ENCODE data around the gene CPSF2. TPM values are rescaled to one million over a fixed set of nuclear protein-coding genes. Genes with fewer than 3 reads are reported as not detected.
"Not testable (repeated sequence)": the region's sequence is repeated elsewhere in the genome, so short reads cannot be mapped to it uniquely, and the experiment has no call there.

CPSF2 gene
- total and polyA plus RNA-seq, 2 donors (not counting 1 experiment from before 2014, with no cell fraction given): 41.8 to 46.9 TPM

DNA sequence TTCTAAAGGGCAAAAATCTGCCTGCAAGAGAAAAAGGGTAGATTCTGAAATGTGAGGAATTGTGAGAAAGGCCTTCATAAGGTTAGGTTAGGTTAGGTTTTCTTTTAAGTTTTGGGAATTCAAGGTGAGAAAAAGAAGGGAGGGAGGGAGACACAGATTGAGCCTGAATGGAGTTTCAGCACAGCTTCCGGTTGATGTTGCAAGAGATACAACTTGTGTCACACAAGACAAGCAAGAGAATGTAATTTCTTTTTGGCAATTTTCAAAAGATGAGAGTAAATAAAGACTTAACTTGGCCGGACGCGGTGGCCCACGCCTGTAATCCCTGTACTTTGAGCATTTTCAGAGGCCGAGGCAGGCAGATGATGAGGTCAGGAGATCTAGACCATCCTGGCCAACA is 63.8 kb downstream of the CPSF2 start:
- H3K4me2 ChIP-seq (ENCODE audit: extremely low read depth, insufficient read depth, low read length): no peak overlapping the region
- DNase-seq (ENCODE audit: low read depth in 2 of 2): no peak
- H3K27ac ChIP-seq (ENCODE audit: insufficient read depth, low read length): no peak overlapping the region
- no peaks in the 10 kb centered on the region for H3K4me1 ChIP-seq (ENCODE audit: control insufficient read depth, extremely low read depth, insufficient read depth, low read length)
- no peaks in the 10 kb centered on the region for H4K20me1 ChIP-seq (ENCODE audit: control insufficient read depth, extremely low read depth, insufficient read depth, low read length)
- no peak for TF ChIP-seq EZH2 (IDR thresholded peaks at IDR 0.05; ENCODE audit: low read length, missing control alignments)
- H3K79me2 ChIP-seq (ENCODE audit: control insufficient read depth, insufficient read depth, low read length): no peaks in the 10 kb centered on the region
- no peaks in the 10 kb centered on the region for H3K9me3 ChIP-seq (ENCODE audit: control insufficient read depth, insufficient read depth, low read depth, low read length)
- H2AFZ ChIP-seq (ENCODE audit: low read length): no peak overlapping the region
- H3K36me3 ChIP-seq (ENCODE audit: control insufficient read depth, insufficient read depth, low read length): no peaks in the 10 kb centered on the region
- H3K27me3 ChIP-seq (ENCODE audit: control insufficient read depth, insufficient read depth, low read length): no peaks in the 10 kb centered on the region
- H3K4me3 ChIP-seq (replicated peaks in 1 of 4; ENCODE audit: control extremely low read depth in 1 of 4, insufficient read depth in 1 of 4, low read depth in 3 of 4, low read length in 4 of 4): no peak overlapping the region
- no peak overlapping the region for H3K9ac ChIP-seq (ENCODE audit: insufficient read depth, low read length)

DNA sequence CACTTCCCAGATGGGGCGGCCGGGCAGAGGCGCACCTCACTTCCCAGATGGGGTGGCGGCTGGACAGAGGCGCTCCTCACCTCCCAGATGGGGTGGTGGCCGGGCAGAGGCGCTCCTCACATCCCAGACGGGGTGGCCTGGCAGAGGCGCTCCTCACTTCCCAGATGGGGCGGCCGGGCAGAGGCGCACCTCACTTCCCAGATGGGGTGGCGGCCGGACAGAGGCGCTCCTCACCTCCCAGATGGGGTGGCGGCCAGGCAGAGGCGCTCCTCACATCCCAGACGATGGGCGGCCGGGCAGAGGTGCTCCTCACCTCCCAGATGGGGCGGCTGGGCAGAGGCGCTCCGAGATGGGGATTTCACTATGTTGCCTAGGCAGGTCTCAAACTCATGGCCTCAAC is 65.8 kb downstream of the CPSF2 start:
- not testable (repeated sequence) for H3K27ac ChIP-seq (ENCODE audit: insufficient read depth, low read length); H3K27me3 ChIP-seq (ENCODE audit: control insufficient read depth, insufficient read depth, low read length); DNase-seq (ENCODE audit: low read depth in 2 of 2); H3K4me3 ChIP-seq (replicated peaks in 1 of 4; ENCODE audit: control extremely low read depth in 1 of 4, insufficient read depth in 1 of 4, low read depth in 3 of 4, low read length in 4 of 4); H3K79me2 ChIP-seq (ENCODE audit: control insufficient read depth, insufficient read depth, low read length); H3K9ac ChIP-seq (ENCODE audit: insufficient read depth, low read length); H3K4me2 ChIP-seq (ENCODE audit: extremely low read depth, insufficient read depth, low read length); H3K4me1 ChIP-seq (ENCODE audit: control insufficient read depth, extremely low read depth, insufficient read depth, low read length); H2AFZ ChIP-seq (ENCODE audit: low read length); H4K20me1 ChIP-seq (ENCODE audit: control insufficient read depth, extremely low read depth, insufficient read depth, low read length); H3K9me3 ChIP-seq (ENCODE audit: control insufficient read depth, insufficient read depth, low read depth, low read length); H3K36me3 ChIP-seq (ENCODE audit: control insufficient read depth, insufficient read depth, low read length)

DNA sequence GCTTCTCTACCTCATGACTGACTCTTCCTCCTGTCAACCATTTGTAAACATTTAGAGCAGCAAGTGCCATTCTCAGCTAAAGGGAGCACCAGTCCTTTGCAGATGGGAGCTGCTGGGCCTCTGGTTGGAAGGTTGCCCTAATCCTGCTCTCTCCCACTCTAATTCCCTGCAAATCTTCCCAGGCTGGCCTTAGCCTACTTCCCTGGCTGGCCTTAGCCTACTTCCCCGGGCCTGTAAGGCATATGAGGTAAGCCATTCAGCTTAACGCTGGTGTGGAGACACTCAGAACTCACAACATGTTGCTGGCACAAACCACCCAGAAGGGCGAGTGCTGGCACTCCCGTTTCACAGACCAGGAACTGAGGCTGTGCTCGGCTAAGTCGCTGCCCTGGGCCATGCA is 69.0 kb downstream of the CPSF2 start:
- no peak for TF ChIP-seq EZH2 (IDR thresholded peaks at IDR 0.05; ENCODE audit: low read length, missing control alignments)
- TF ChIP-seq, protein P1, sequence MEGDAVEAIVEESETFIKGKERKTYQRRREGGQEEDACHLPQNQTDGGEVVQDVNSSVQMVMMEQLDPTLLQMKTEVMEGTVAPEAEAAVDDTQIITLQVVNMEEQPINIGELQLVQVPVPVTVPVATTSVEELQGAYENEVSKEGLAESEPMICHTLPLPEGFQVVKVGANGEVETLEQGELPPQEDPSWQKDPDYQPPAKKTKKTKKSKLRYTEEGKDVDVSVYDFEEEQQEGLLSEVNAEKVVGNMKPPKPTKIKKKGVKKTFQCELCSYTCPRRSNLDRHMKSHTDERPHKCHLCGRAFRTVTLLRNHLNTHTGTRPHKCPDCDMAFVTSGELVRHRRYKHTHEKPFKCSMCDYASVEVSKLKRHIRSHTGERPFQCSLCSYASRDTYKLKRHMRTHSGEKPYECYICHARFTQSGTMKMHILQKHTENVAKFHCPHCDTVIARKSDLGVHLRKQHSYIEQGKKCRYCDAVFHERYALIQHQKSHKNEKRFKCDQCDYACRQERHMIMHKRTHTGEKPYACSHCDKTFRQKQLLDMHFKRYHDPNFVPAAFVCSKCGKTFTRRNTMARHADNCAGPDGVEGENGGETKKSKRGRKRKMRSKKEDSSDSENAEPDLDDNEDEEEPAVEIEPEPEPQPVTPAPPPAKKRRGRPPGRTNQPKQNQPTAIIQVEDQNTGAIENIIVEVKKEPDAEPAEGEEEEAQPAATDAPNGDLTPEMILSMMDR (conservative IDR thresholded peaks at IDR 0.05 in 1 of 2, IDR thresholded peaks at IDR 0.05 in 1 of 2; ENCODE audit: low read depth in 1 of 2, low read length in 2 of 2): no peak
- Histone ChIP-seq H4K20me1 (ENCODE audit: control insufficient read depth, extremely low read depth, insufficient read depth, low read length) (no peaks in the 10 kb centered on the region), H3K27me3 (ENCODE audit: control insufficient read depth, insufficient read depth, low read length) (no peaks in the 10 kb centered on the region), H3K79me2 (ENCODE audit: control insufficient read depth, insufficient read depth, low read length) (no peaks in the 10 kb centered on the region), H3K9me3 (ENCODE audit: control insufficient read depth, insufficient read depth, low read depth, low read length) (no peaks in the 10 kb centered on the region), H3K4me1 (ENCODE audit: control insufficient read depth, extremely low read depth, insufficient read depth, low read length) (no peaks in the 10 kb centered on the region), H2AFZ (ENCODE audit: low read length) (no peak overlapping the region), H3K4me3 (replicated peaks in 1 of 4; ENCODE audit: control extremely low read depth in 1 of 4, insufficient read depth in 1 of 4, low read depth in 3 of 4, low read length in 4 of 4) (no peak overlapping the region), H3K36me3 (ENCODE audit: control insufficient read depth, insufficient read depth, low read length) (no peaks in the 10 kb centered on the region), H3K27ac (ENCODE audit: insufficient read depth, low read length) (no peak overlapping the region), H3K4me2 (ENCODE audit: extremely low read depth, insufficient read depth, low read length) (no peak overlapping the region), H3K9ac (ENCODE audit: insufficient read depth, low read length) (no peak overlapping the region)
- no peak for DNase-seq (ENCODE audit: low read depth in 2 of 2)

DNA sequence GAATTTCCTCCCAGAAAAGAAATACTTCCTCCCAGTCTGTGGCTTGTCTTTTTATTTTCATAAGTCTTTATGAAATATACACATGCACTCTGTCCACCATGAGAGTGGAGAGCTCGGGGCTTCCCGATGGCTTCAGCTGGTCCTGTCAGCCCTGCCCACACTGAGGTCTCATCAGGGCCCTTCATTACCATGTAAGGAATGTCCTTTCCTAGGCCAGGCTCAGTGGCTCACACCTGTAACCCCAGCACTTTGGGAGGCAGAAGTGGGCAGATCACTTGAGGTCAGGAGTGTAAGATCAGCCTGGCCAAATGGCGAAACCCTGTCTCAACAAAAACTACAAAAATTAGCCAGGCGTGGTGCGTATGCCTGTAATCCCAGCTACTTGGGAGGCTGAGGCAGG is 77.0 kb downstream of the CPSF2 start:
- TF ChIP-seq EZH2 (IDR thresholded peaks at IDR 0.05; ENCODE audit: low read length, missing control alignments): no peak
- TF ChIP-seq, protein P1 (conservative IDR thresholded peaks at IDR 0.05 in 1 of 2, IDR thresholded peaks at IDR 0.05 in 1 of 2; ENCODE audit: low read depth in 1 of 2, low read length in 2 of 2): no peak
- no peak for DNase-seq (ENCODE audit: low read depth in 2 of 2)
- H3K36me3 ChIP-seq (ENCODE audit: control insufficient read depth, insufficient read depth, low read length): no peaks in the 10 kb centered on the region

More for the DNA sequence above, 77.0 kb downstream of the CPSF2 start:
- Histone ChIP-seq H3K27me3 (ENCODE audit: control insufficient read depth, insufficient read depth, low read length) (peaks cover 9% of the 10 kb centered on the region), H4K20me1 (ENCODE audit: control insufficient read depth, extremely low read depth, insufficient read depth, low read length) (no peaks in the 10 kb centered on the region), H3K9me3 (ENCODE audit: control insufficient read depth, insufficient read depth, low read depth, low read length) (no peaks in the 10 kb centered on the region), H3K27ac (ENCODE audit: insufficient read depth, low read length) (no peak overlapping the region), H3K4me3 (replicated peaks in 1 of 4; ENCODE audit: control extremely low read depth in 1 of 4, insufficient read depth in 1 of 4, low read depth in 3 of 4, low read length in 4 of 4) (no peak overlapping the region), H3K4me2 (ENCODE audit: extremely low read depth, insufficient read depth, low read length) (no peak overlapping the region), H3K9ac (ENCODE audit: insufficient read depth, low read length) (no peak overlapping the region), H3K79me2 (ENCODE audit: control insufficient read depth, insufficient read depth, low read length) (no peaks in the 10 kb centered on the region), H3K4me1 (ENCODE audit: control insufficient read depth, extremely low read depth, insufficient read depth, low read length) (no peaks in the 10 kb centered on the region), H2AFZ (ENCODE audit: low read length) (no peak overlapping the region)

All from fibroblast of lung (primary cell).